Esophagus squamous epithelium (tissue), 4 donors: ENCODE measurements around the gene ARHGAP4.

ENCODE experiments used
- CTCF ChIP-seq, 6 experiments: fragments of 450-650 bp in 4 of 6; fragments of 200-600 bp in 2 of 6; sonication (generic) in 2 of 6; IDR thresholded peaks; one replicate each; pipeline ENCODE4 v1.5.1; 2016 to 2019; ENCODE audit warnings: antibody characterized with exemption in 6 of 6, mild to moderate bottlenecking in 4 of 6, moderate library complexity in 4 of 6
- POLR2A ChIP-seq, 4 donors: fragments of 450-650 bp; IDR thresholded peaks; one replicate each; pipeline ENCODE4 v1.6.1; 2017; ENCODE audit warnings: antibody characterized with exemption in 4 of 4, mild to moderate bottlenecking in 4 of 4, moderate library complexity in 3 of 4

GRCh38 chrX:153884590-153884989 lies 41.5 kb downstream of the ARHGAP4 start:
- TF ChIP-seq CTCF (IDR thresholded peaks at IDR 0.05) = peak in 1 of 6 experiments; percentile 3
- TF ChIP-seq POLR2A (IDR thresholded peaks at IDR 0.05) = no peak
